GM18870 (cell line): ENCODE measurements around the gene PGLYRP2.

Experiments used
- ATAC-seq: cut with Tn5 transposase; IDR thresholded peaks from one replicate; pipeline ENCODE4 v1.9.1; 2021; ENCODE audit warnings: moderate library complexity; ENCODE audit not compliant: unreplicated experiment

PGLYRP2 gene

GRCh38 chr19:15456871-15457700, 22.2 kb downstream of the PGLYRP2 start:
- no peak for ATAC-seq

GRCh38 chr19:15456441-15456840, 22.9 kb downstream of the PGLYRP2 start:
- ATAC-seq, result no peak

GRCh38 chr19:15455996-15456395, 23.3 kb downstream of the PGLYRP2 start:
- ATAC-seq, result no peak

GRCh38 chr19:15453906-15454860, 25.1 kb downstream of the PGLYRP2 start:
- no peak for ATAC-seq

- no peak for ATAC-seq
These were observed 26.2 kb downstream of the PGLYRP2 start for GRCh38 chr19:15453091-15453578.

- no peak for ATAC-seq
These were observed 26.9 kb downstream of the PGLYRP2 start for GRCh38 chr19:15452111-15453047.

- no peak for ATAC-seq
These were observed 28.8 kb downstream of the PGLYRP2 start for GRCh38 chr19:15450528-15450890.

- no peak for ATAC-seq
These were observed 29.4 kb downstream of the PGLYRP2 start, which contains the start of gene WIZ for GRCh38 chr19:15449620-15450527. Gene WIZ, minus strand, starts transcription at chr19:15449956. Its CDS starts 1,649 bp downstream, at chr19:15448307.

GRCh38 chr19:15448778-15449619, 30.3 kb downstream of the PGLYRP2 start:
- ATAC-seq, result no peak

GRCh38 chr19:15448044-15448777, 31.1 kb downstream of the PGLYRP2 start:
- ATAC-seq, result no peak

GRCh38 chr19:15447057-15447456, 32.2 kb downstream of the PGLYRP2 start:
- no peak for ATAC-seq

GRCh38 chr19:15445807-15446376, 33.4 kb downstream of the PGLYRP2 start:
- no peak for ATAC-seq

- ATAC-seq, result no peak
These were observed 34.1 kb downstream of the PGLYRP2 start for GRCh38 chr19:15445227-15445605.

GRCh38 chr19:15444505-15445226, 34.6 kb downstream of the PGLYRP2 start:
- ATAC-seq, result no peak

GRCh38 chr19:15443838-15444237, 35.5 kb downstream of the PGLYRP2 start:
- ATAC-seq, result no peak

- no peak for ATAC-seq
These were observed 36.0 kb downstream of the PGLYRP2 start for GRCh38 chr19:15443325-15443724.
